Astrocyte of the spinal cord (primary cell): Measurements from ENCODE around the gene MACROH2A1.

Experiments used
- DNase-seq: peaks from one replicate; pipeline ENCODE4 v3.0.0; 2011; ENCODE audit warnings: low read depth, low spot score
- H3K4me3 ChIP-seq: 2 replicates; pipeline ENCODE4 v1.5.1; 2011; ENCODE audit warnings: low read depth, mild to moderate bottlenecking, low read length, moderate library complexity
- in situ Hi-C: cut with HindIII; loops from 2 replicates; pipeline ENCODE4 v1.10.0; 2017; ENCODE audit warnings: low sequenced_read_pairs
- TF ChIP-seq, protein P1 (sequence below): IDR thresholded peaks from 2 replicates; pipeline ENCODE4 v1.5.1; 2012; ENCODE audit warnings: low read depth, mild to moderate bottlenecking, low read length, inconsistent platforms

MACROH2A1 gene

DNA sequence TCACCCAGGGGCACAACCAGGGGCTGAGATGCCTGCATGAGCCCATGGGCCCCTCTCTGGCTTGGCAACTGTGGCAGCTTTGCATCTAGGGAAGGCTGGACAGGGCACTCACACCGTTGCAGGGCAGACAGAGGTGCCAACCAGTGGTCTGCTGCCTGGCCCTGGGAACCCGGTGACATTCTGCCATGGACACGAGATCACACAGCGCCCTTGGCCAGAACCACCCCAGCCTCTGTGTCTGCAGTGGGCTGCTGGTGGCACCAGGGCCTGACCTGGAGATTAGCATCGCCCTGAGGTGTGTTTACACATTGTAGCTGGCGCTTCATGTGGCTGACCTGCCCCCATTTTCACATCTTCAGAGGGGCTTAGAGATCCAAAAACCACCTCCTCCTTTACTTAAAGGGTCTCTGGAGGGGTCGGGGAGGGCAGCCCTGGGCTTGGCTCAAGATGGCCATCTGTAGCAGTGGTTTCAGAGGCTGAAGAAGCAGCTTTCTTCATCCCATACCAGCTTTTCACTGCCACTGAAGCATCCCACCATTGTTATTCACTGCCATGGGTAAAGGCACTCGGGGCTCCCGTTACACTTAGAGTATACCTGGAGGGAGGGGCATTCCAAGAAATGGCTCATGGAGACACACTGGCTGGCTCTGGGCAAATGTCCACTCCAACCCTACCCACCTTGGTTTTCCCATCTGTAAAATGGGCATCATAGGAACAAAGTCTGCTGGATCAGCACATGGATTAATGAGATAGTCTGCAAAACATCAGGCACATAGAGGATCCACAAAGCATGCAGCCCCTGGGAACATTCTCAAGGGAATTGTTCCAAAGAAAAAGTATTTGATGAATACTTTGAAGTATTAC lies 36.7 kb upstream of the MACROH2A1 start:
- H3K4me3 ChIP-seq = no peak overlapping the region
- in situ Hi-C loops = no loop called here
- DNase-seq = no peak
- TF ChIP-seq, protein P1, sequence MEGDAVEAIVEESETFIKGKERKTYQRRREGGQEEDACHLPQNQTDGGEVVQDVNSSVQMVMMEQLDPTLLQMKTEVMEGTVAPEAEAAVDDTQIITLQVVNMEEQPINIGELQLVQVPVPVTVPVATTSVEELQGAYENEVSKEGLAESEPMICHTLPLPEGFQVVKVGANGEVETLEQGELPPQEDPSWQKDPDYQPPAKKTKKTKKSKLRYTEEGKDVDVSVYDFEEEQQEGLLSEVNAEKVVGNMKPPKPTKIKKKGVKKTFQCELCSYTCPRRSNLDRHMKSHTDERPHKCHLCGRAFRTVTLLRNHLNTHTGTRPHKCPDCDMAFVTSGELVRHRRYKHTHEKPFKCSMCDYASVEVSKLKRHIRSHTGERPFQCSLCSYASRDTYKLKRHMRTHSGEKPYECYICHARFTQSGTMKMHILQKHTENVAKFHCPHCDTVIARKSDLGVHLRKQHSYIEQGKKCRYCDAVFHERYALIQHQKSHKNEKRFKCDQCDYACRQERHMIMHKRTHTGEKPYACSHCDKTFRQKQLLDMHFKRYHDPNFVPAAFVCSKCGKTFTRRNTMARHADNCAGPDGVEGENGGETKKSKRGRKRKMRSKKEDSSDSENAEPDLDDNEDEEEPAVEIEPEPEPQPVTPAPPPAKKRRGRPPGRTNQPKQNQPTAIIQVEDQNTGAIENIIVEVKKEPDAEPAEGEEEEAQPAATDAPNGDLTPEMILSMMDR = no peak

DNA sequence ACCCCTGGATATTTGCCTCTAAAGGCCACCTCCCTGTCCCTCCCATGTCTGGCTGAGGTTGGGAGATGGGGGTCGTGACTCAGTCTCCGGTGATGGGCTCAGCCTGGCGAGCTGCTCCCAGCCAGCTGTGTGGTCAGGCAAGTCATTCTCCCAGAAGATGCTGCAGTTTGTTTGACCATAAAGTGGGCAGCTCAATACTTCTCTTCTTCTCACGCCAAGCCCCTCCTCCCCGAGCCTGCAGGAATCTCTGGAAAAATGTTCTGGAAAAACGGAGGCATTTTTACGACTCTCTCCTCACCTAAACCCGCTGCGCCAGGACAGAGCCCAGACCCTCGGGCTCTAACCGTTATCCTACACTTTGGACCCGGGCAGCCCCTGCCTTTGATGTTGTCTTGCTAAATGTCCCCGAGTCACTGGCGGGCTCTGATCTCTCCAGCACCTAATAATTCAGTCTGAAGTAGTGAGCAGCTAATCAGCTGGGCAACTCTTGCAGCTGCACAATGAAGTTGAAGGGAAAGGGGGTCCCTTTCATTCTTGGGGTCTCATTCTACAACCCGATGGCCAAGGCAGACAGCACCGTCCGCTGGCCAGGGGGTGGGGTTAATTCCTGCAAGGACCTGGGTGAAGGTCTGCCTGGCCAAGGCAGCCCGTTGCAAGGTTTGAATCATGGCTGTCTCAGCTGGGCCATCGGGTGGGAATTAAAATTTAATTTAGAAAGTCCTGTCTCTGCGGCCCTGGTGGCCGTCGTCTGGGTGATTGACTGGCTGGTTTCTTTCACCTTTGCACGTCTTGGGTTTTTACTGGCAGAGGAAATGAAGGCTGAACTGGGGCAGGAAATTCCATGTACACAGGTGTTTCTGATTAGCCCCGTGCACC lies 35.8 kb upstream of the MACROH2A1 start:
- H3K4me3 ChIP-seq = no peak overlapping the region
- DNase-seq = no peak
- TF ChIP-seq, protein P1 = no peak
- in situ Hi-C loops = no loop called here

DNA sequence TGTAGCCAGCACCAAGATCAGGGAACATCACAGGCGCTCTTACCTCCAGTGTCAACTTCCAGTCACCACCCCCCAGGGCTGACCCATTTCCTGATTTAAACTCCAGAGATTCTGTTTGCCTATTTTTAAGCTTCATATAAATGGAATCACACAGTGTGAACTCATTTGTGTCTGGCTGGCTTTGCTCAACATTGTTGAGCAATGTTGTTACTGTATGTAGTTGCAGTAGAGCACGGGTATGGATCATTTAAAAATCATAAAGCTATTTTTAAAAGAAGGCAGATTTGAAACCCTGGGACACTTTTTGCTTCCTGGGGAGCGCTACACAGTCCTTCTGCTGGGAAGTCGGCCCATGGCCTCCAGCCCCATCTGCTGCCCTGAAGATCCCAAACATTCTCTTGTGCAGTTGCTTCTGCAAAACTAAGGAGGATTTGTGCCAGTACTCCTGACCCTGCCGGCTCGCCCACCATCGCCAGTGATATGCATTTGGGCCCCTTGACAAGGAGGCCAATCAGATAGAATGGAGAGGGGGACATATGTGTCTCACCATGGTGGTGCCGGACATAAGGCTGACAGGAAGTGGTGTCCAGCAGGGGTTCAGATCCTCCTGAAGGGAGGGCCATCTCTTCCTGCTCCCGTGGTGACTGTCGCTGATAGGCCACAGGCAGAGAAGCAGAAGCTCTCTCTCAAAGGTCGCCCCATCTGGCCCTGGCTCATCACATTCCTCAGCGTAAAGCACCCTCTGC lies 34.8 kb upstream of the MACROH2A1 start:
- no peak for DNase-seq
- H3K4me3 ChIP-seq = no peak overlapping the region
- in situ Hi-C loops = no loop called here
- TF ChIP-seq, protein P1 = no peak

DNA sequence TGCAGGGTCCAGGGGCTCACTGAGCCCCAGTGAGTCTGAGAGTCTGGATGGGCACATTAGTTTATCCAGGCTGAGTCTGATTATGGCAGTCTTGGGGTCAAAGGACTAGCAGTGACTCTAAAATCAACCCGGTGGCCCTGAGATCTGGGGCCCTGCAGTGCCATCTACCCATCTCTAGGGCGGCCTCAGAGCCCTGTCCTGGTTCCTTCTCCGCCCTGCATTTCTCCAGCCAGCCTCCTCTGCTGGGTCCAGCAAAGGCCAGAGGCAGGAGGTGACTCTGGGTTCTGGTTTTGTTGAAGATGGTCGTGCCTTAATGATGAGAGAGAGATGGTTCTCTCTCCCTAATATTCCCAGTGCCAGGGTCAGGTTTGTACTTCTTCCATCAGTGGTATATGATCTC lies 33.1 kb upstream of the MACROH2A1 start:
- TF ChIP-seq, protein P1 = no peak
- no peak overlapping the region for H3K4me3 ChIP-seq
- no peak for DNase-seq
- in situ Hi-C loops = no loop called here

DNA sequence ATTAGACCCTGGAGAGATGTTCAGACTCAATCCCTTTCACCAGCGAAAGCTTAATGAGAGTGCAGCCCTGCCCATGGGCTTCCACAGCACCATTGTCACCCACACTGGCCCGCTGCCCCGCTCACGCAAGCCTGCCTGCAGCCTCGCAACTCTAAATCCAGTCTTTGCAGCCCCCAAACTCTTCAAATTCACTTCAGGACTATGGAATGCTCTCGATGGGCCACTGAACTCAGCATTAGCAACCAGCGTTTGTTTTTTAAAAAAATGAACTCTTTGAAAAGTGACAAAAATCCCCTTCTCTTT lies 31.1 kb upstream of the MACROH2A1 start:
- DNase-seq = no peak
- no peak overlapping the region for H3K4me3 ChIP-seq
- in situ Hi-C loops = no loop called here
- TF ChIP-seq, protein P1 = no peak
